ENCODE results near the gene PODN.
A peak's percentile ranks its signal among the peaks of the same experiment; 100 is the strongest.

PODN gene

GRCh38 chr1:53089478-53090226 is 27.6 kb downstream of the PODN start:
- no peak for DNase-seq

- peak; percentile 11 to 74 (median 46) for DNase-seq
These were observed 28.5 kb downstream of the PODN start for GRCh38 chr1:53090227-53091147.

- DNase-seq, result no peak
These were observed 30.0 kb downstream of the PODN start for GRCh38 chr1:53091841-53092645.

GRCh38 chr1:53092659-53093450 is 30.8 kb downstream of the PODN start:
- no peak for DNase-seq

- no peak for DNase-seq
These were observed 31.4 kb downstream of the PODN start for GRCh38 chr1:53093451-53093754.

GRCh38 chr1:53093778-53094532 is 31.9 kb downstream of the PODN start:
- no peak for DNase-seq

GRCh38 chr1:53094533-53094919 is 32.5 kb downstream of the PODN start:
- no peak for DNase-seq

GRCh38 chr1:53104289-53104913 is 42.4 kb downstream of the PODN start:
- DNase-seq, result no peak

- no peak for DNase-seq
These were observed 45.1 kb downstream of the PODN start for GRCh38 chr1:53107090-53107489.

GRCh38 chr1:53107570-53108322 is 45.7 kb downstream of the PODN start:
- no peak for DNase-seq

- DNase-seq, result peak in 2 of 4 experiments; percentile 12 to 37
These were observed 46.9 kb downstream of the PODN start for GRCh38 chr1:53108646-53109580.

- peak; percentile 80 to 94 (median 88) for DNase-seq
These were observed 48.5 kb downstream of the PODN start for GRCh38 chr1:53110370-53111072.

- peak; percentile 42 to 71 (median 66) for DNase-seq
These were observed 49.1 kb downstream of the PODN start for GRCh38 chr1:53111073-53111556.

GRCh38 chr1:53111693-53112092 is 49.7 kb downstream of the PODN start:
- no peak for DNase-seq

- DNase-seq, result no peak
These were observed 50.3 kb downstream of the PODN start for GRCh38 chr1:53112271-53112774.

- DNase-seq, result no peak
These were observed 50.8 kb downstream of the PODN start for GRCh38 chr1:53112861-53113260.

GRCh38 chr1:53114090-53114489 is 52.1 kb downstream of the PODN start:
- no peak for DNase-seq
